Frontal cortex (tissue), 4 donors: Measurements from ENCODE around the gene CECR2. TPM values are rescaled to one million over a fixed set of nuclear protein-coding genes. Genes with fewer than 3 reads are reported as not detected.

Source experiments
- DNase-seq, 2 donors: peaks; one replicate each; pipeline ENCODE4 v3.0.0; 2012; ENCODE audit warnings: low spot score in 2 of 2
- FAIRE-seq: peaks from 2 replicates; lab custom pipeline; 2012; peaks lifted over from hg19 to GRCh38; lab: Jason Lieb, UNC
- total RNA-seq: library from RNA; depleted of rRNA; stranded (reverse); fragments of >200 nt; gene quantifications from one replicate; pipeline ENCODE4 v1.2.3, GENCODE V29; 2014
- donor health status: control.
- donor health status: control.
- donor health status: control.

CECR2 gene
- total RNA-seq, 1 donor from 2014 or later, result 2.9 TPM

DNA sequence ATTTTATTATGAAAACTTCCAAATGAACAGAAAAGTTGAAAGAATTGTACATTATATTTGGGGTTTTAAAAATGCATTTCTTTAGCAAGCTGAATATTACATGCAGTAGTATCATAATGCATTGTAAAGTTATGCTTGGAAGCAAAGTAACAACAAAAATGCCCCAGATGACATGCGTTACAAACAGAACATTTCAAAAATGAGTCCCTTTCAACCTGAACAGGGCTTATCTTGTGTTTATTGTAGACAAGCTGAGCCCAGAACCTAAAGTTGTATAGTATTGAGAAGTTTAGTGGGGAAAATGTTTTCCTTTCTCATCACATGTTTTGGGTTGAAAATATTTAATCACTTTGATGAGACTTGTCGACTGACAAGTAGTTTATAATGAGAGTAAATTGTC lies 68.8 kb downstream of the CECR2 start:
- FAIRE-seq (no peak), DNase-seq (no peak)

DNA sequence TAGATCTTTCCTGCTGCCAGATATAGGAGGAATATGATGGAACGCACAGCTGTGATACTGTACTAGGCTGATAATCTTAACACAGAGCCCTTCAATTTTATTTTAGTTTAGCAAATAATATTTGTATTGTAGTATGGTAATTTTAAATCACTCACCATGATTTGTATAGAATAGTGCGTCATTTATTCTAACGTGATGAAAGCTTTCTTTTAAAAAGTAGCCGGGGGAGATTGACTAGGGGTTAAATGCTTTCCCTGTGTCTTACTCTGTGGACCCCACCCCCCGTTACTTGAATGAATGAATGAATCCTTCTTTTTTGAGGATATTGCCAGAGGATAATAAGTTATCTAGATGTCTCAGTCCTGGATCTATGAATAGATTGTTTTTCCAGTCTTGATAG lies 72.1 kb downstream of the CECR2 start:
- DNase-seq (no peak), FAIRE-seq (no peak)

DNA sequence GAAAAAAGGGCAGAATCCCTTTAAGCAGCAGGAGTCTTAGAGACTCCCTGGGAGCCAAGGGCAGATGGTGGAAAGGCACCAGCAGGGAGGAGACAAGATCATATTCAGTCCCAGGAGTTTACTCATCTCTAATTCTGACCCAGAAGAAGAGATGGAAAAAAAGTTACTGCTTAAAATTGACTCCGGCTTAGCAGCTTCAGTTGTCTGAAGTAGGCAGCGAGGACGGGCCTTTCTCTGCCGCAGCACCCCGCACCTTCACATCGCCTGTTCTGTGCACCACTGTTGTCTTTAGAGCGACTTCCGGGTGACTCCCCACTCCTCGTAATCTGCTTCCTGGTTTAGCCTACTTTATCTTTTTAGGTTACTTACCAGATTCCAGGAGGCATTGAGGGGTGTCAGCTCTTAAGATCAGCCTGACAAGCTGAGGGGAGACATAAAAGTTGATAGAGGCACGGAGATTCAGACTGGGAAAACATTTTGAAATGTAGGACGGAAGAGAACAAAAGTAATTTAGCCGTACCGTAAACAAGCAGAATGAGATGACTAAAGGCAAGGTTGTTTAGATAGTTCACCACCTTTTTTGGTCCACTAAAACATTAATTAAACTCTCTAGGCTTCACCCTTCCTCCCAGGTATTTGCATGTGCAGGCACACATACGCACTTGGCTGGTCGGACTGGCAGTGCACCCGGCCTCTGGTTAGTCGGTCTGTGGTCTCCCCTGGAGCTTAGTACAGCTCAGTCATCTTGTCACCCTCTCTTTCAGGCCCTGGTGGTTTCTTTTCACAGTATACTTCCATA lies 74.3 kb downstream of the CECR2 start:
- FAIRE-seq (no peak), DNase-seq (no peak)

DNA sequence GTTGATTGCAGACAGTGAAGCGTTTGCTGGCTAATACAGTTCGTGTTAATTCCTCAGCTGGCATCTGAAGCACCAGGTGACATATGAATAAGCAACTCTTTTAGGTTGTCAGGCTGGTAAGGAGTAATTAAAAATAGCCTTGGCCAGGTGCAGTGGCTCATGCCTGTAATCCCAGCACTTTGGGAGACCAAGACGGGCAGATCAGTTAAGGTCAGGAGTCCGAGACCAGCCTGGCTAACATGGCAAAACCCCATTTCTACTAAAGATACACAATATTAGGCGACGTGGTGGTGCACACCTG lies 74.9 kb downstream of the CECR2 start:
- no peak for FAIRE-seq
- no peak for DNase-seq

DNA sequence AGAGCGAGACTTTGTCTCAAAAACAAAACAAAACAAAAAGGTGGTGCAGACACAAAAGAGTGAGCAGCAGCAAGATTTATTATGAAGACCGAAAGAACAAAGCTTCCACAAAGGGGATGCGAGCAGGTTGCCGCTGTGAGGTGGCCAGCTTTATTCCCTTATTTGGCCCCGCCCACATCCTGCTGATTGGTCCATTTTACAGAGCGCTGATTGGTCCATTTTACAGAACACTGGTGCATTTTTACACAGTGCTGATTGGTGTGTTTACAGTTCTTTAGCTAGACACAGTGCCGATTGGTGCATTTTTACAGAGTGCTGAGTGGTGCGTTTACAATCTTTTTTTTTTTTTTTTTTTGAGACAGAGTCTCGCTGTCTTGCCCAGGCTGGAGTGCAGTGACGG lies 77.4 kb downstream of the CECR2 start:
- no peak for FAIRE-seq

DNA sequence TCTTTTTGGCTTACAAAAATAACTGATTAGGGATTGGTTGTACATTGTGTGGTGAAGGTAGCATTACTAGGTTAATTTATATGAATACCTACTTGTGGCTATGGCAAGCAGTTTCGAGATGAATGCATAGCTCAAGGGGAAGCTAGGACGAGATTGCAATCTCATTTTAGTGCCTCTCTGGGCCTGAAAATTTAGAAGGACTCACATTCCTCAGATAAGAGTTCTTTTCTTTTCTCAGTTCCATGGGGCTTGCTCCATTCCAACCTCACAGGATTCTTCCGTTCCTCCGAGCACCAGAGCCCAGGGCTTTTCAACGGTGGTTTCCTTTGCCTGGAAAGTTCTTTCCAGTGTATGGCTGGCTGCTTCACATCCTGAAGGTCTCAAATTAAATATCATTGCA lies 82.1 kb downstream of the CECR2 start:
- DNase-seq (no peak), FAIRE-seq (no peak)

More for the DNA sequence above, 77.4 kb downstream of the CECR2 start:
- DNase-seq, result no peak

DNA sequence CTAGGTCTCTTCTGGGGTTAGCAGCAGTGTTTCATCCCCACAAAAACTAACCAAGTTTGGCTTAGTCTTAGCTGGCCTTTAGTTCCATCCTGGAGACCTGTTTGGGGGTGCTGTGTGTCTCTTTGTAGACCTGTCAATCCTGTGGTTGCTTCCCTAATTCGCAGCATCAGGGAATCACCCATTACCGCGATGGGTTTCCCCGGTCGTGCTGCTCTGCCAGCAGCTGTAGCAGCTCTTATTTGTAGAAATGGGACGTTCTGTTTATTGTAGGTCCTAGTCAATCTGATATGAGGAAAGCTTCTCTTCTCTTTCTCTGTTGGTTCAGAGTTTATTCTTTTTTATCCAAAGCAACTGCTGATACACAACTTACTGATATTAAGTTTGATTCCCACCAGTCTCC lies 91.6 kb downstream of the CECR2 start:
- FAIRE-seq, result no peak
- DNase-seq, result no peak

DNA sequence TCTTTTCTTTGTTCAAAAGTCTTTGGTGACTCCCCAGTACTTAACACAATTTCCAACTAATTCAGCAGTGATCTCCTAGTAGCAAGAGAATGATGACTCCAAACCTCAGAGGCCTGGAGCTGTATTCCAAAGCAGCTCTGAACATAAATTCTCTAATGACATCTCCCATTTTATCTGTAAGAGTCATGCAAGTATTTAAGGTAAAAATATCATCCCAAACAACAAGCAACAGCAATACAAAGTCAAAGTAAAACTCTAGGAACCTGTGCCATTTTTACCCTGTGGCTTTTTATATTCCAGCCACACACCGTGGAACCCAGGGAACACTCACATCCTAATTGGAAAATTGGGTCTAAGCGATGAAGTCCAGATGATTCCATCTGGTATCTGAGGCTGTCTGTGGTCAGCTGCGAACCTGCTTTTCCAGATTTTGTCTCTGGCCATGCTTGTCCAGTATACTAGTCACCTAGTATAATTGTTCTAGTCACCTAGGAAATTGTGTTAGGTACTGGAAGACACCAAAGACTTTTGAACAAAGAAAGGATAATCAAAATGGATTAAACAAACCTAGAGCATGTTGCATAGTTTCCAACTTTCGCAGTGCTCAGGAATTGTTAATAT lies 101.7 kb downstream of the CECR2 start:
- FAIRE-seq, result no peak
- DNase-seq, result no peak

DNA sequence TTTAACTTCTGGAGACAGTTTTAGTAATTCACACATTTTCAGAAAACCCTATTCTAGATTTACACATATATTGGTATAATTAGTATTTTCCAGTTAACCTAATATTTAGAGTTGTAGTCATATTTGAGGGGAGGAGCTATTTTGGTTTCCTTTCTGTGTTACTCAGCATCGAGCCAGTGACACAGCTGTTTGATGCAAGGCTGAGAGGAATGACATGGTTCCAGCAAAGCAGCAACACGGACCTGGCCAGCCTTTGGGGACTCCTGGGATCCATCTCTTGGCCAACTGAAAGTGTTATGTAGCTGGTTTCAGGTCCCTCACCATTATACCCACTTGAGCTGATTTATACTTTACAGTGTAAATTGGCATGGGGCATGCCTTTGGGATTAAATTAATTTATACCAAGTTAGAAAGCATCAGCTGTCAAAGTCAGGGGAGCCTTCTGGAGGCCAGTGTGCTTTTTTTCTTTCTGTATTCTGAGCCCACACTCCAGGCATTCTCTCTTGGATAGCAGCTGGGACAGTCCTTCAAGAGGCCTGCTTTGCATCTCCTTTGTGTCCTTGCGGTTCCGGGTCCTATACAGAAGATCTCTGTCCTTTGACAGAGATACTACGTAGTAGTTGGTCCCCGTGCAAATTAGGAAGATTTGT lies 102.8 kb downstream of the CECR2 start:
- FAIRE-seq (no peak), DNase-seq (no peak)

DNA sequence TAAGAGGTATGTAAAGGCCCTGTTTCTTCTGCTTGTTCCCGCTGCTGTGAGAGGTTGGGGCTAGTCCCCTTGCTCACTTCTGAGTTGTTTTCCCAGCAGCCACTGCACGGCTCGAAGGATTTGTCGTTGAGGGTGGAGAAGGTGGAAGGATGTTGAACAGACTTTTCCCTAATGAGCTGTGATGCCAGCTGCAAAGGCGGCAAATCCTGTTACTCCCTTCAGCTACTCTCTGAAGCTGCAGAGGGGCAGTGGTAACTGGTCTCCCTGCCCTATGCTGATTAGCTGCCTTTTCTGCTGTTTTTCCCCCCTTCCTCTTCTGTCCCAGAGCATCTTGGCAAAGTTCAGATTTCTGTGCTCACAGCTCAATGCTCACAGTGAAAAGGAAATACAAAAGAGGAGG lies 103.7 kb downstream of the CECR2 start:
- DNase-seq (no peak), FAIRE-seq (no peak)

DNA sequence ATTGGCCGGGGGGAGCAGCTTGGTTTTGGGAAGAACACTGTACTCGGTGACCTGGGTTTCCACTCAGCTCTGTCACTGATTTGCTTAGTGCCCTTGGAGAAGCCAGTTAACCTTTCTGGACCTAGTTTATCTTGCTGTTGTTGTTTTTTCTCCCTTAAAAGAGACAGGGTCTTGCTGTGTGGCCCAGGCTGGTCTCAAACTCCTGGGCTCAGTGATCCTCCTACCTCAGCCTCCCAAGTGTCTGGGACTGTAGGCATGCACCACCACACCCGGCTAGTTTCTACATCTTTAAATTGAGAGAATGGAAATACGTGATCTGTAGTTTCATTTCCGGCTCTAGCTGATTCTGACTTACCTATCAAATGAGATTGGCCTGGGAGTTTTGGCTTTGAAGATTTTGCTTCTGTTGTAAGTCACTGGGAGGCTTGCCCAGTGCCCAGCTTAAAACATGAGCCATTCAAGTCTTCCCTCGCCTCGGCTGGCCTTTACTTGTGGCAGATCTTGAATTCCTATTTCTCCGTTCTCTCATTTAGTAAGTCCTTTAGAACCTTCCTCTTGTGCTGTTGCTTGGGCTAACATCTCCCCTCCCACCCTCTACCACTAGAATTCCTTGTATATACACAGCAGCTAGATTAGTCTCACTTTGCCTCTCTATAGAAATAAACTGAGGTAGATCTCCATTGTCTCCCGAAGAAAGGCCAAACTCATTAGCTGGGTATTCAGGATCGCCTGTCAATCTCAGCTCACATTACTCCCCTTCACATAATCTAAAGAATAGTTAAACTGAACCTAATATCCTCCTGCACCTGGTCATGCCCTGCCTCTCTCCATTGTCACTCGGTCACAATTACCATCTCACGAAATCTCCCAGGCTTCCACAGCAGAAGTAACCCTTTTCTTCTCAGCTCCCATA lies 106.3 kb downstream of the CECR2 start:
- no peak for FAIRE-seq
- no peak for DNase-seq

DNA sequence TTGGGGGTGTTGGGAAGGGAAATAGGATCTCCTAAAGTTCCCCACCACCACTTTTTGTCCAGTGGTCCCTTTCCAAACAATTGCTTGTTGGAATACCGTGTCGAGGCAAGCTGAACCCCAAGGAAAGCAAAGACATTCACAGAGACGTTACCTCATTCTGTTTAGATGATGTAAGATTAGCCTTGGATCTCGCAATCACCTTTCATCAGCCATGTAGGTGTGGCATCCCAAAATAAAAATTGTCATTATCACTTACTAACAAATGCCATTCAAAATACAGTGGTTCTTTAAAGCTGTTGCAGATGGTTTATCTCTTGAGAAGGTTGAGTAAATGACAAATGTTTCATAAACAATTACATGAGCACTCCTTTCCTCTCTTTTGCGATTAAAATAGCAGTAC lies 107.6 kb downstream of the CECR2 start:
- no peak for FAIRE-seq
- DNase-seq, result no peak

DNA sequence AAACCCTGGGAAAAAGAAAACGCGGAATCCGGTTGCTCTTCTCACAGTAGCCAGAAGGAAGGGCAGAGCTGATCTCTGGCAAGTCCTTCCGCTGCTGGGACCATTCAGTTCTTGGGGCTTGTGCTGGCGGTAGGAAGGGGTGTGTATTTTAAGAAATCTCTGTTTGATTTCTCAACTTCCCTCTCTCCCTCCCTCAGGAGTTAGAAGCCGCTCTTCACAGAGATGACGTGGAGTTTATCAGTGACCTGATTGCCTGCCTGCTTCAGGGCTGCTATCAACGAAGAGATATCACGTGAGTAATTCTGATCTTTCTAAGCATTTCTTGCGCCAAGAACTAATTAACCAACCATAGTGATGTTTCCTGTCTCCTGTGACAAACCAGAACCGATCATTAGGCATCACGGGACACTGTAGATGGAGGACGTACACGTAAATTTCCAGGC lies 108.2 kb downstream of the CECR2 start:
- peak in 1 of 2 donors; percentile 16 for DNase-seq
- no peak for FAIRE-seq

DNA sequence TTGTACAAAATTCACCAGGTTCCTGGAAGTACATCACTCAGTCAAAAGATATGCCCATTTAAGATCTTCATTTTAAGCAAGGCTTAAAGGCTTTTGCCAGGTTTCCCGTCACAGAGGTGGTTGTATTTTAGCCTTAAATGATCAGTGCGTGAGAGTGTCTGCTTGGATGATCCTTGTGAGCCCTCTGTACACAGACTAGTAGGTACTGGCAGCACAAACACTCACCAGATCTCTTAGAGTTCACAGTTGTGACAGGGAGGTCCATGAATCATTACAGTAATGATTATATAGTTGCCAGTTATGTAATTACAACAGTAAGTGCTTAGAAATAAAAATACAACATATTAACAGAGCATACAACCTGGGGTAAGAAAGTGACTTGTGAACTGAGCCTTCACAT lies 109.9 kb downstream of the CECR2 start:
- DNase-seq, result no peak
- no peak for FAIRE-seq

DNA sequence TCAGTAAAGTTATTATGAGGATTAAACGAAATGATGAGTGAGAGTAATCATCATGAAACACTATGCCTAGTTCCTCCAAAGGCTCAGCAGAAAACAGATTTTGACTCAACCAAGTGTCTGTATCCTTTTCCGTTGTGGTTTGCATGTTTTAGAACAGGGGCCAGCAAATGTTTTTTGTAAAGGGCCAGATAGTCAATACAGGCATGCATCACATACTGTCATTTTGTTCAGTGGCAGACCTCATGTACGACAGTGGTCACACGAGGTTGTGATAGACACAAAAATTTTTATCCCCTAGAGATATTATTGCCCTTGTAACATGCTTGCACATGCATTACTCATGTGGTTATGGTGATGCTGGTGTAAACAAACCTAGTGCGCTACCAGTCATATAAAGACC lies 112.2 kb downstream of the CECR2 start:
- DNase-seq (no peak), FAIRE-seq (no peak)

DNA sequence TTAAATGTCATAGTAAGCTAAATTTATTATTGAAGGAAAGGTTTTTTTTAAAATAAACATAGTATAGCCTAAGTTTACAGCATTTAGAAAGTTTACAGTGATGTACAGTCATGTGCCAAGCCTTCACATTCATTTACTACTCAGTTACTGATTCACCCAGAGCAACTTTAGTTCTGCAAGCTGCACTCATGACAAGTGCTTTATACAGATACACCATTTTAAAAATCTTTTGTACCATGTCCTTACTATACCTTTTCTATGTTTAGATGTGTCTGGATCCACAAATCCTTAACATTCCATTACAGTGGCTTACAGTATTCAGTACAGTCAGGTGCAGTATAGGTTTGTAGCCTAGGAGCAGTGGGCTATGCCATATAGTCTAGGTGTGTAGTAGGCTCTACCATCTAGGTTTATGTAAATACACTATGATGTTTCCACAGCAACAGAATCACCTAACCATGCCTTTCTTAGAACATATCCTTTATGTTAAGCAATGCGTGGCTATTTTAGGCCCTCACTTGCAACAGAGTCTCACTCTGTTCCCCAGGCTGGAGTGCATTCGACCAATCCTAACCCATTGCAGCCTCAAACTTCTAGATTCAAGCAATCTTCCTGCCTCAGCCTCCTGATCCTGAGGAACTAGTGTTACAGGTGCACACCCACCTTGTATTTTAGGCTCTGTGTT lies 114.6 kb downstream of the CECR2 start:
- no peak for FAIRE-seq
- no peak for DNase-seq

DNA sequence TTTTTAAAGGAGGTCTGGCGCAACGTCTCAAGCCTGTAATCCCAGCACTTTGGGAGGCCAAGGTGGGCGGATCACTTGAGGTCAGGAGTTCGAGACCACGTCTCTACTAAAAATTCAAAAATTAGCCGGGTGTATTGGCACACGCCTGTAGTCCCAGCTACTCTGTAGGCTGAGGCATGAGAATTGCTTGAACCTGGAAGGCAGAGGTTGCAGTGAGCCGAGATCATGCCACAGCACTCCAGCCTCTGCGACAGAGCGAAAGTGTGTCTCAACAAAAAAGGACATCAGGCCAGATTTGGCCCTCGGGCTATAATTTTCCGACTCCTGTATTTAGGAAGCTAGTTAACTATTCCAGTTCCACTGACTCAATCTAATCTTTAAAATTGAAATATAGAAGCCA lies 115.3 kb downstream of the CECR2 start:
- DNase-seq, result no peak
- no peak for FAIRE-seq

DNA sequence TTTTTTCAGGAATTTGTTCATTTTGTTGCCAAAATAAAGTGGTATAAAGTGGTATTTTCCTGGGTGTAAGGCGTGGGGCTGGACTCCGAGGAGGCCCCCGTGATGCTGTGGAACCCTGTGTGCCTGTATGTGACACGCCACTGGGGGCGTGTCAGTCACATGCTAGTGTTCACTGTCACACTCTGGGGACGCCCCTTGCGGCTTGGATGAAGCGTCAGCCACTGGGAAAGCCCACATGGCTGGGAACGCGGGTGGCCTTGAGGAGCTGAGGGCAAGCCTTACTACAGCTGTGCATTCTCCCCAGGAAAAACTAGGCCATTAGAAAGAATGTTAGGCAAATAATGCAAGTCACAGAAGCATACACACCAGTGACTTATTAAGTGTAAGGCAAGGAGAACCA lies 117.1 kb downstream of the CECR2 start:
- no peak for FAIRE-seq
- DNase-seq, result no peak

DNA sequence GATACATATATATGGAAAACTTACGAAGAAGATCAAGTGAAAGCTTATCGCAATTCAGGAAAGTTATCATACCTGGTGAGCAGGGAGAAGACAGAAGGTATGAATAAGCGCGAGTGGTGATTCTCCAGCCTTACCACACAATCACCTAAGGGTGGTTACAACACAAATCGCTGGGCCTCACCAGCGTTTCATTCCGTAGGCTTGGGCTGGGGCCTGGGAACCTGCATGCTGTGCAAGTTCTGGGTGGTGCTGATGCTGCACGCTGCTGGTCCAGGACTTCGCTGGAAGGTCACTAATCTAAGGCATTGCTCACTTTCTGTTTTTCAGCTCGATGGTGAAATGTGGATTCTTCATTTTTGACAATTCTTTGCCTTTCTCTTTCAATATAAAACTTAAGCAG lies 117.5 kb downstream of the CECR2 start:
- FAIRE-seq, result no peak
- DNase-seq, result no peak

DNA sequence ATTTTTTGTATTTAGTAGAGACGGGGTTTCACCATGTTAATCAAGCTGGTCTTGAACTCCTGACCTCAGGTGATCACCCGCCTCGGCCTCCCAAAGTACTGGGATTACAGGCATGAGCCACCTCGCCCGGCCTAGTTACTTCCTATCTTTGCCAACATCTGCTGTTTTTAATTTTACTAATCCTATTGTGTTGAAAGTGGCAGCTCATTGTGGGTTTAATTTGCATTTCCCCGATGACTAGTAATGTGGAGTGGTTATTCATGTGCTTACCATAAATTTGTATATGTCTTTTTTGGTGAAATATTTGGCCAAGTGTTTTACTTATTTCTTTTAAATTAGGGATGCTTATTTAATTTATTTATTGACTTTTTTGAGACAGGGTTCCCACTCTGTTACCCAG lies 119.8 kb downstream of the CECR2 start:
- DNase-seq (no peak), FAIRE-seq (no peak)
